PFSK-1 (cell line): Measurements from ENCODE around the gene EIF1.

Experiments used
- POLR2AphosphoS5 ChIP-seq: IDR thresholded peaks from 2 replicates; pipeline ENCODE4 v1.6.1; 2012; ENCODE audit warnings: low read depth, mild to moderate bottlenecking, control low read depth, low read length, moderate library complexity
- TAF1 ChIP-seq: IDR thresholded peaks from 2 replicates; pipeline ENCODE4 v1.6.1; 2012; ENCODE audit warnings: low read length, control low read depth, borderline replicate concordance; ENCODE audit not compliant: insufficient read depth
- TF ChIP-seq, protein P1 (sequence below), 2 experiments: IDR thresholded peaks; 2 replicates each; pipeline versions ENCODE4 v1.6.1 to v1.8.0; 2011 to 2012; ENCODE audit warnings: low read depth in 2 of 2, low read length in 2 of 2, control low read depth in 1 of 2, inconsistent platforms in 1 of 2, mild to moderate bottlenecking in 1 of 2, moderate library complexity in 1 of 2; ENCODE audit not compliant: insufficient read depth in 1 of 2

DNA sequence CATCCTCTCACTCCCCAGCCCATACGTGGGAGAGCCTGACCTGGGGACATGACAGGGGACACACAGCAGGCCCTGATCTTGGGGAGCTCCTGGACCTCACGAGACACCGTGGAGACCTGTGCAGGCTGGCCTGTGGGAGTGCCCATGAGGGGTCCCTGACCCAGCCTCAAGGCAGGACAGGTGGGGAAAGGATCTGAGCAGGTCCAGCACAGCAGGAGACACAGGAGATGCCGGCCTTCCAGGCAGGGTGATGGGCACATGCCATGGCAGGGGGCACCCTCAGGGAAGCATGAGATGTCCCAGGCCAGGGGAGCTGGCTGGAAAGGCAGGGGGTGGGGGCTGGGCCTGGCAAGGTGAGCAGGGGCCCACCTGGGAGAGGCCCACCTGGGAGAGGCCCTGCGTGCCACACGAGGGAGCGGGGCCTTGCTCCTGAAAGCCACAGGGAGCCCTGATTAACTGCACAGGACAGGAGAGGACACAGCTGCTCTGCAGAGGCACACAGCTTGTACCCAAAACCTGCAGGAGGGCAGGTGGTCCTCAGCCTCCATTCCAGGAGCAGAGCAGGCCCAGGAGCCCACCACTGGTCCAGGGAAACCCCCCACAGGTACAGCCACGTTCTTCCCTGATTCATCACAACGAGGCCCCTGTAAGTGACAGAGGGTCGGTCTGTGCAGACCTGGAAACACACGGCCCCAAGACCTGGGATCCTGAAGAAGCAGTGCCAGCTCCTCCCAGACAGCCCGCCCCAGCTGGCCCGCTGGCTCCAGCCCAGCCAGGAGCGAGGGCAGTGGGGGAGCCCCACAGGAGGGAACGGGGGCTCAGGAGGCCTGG lies 37.7 kb upstream of the EIF1 start:
- TF ChIP-seq, protein P1, sequence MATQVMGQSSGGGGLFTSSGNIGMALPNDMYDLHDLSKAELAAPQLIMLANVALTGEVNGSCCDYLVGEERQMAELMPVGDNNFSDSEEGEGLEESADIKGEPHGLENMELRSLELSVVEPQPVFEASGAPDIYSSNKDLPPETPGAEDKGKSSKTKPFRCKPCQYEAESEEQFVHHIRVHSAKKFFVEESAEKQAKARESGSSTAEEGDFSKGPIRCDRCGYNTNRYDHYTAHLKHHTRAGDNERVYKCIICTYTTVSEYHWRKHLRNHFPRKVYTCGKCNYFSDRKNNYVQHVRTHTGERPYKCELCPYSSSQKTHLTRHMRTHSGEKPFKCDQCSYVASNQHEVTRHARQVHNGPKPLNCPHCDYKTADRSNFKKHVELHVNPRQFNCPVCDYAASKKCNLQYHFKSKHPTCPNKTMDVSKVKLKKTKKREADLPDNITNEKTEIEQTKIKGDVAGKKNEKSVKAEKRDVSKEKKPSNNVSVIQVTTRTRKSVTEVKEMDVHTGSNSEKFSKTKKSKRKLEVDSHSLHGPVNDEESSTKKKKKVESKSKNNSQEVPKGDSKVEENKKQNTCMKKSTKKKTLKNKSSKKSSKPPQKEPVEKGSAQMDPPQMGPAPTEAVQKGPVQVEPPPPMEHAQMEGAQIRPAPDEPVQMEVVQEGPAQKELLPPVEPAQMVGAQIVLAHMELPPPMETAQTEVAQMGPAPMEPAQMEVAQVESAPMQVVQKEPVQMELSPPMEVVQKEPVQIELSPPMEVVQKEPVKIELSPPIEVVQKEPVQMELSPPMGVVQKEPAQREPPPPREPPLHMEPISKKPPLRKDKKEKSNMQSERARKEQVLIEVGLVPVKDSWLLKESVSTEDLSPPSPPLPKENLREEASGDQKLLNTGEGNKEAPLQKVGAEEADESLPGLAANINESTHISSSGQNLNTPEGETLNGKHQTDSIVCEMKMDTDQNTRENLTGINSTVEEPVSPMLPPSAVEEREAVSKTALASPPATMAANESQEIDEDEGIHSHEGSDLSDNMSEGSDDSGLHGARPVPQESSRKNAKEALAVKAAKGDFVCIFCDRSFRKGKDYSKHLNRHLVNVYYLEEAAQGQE (IDR thresholded peaks at IDR 0.05; ENCODE audit: insufficient read depth in 1 of 2, low read depth in 2 of 2, low read length in 2 of 2) = no peak
- TF ChIP-seq TAF1 (no peak), POLR2AphosphoS5 (no peak)
